Activated CD8-positive, alpha-beta memory T cell treated with anti-CD3 and anti-CD28 coated beads, Interleukin-2, amount 50 U/mL, for 24 hours (primary cell): ENCODE data around the gene FAM149A.

Experiments used
- DNase-seq: peaks from one replicate; pipeline ENCODE4 v3.0.0-alpha.2; 2020; ENCODE audit errors: extremely low read depth

The FAM149A gene

GRCh38 chr4:186104114-186104889, at the start of gene FAM149A:
Gene FAM149A, plus strand, starts transcription at chr4:186104704.
- DNase-seq = peak; percentile 7

- no peak for DNase-seq
Measured at GRCh38 chr4:186058253-186058979, 46.1 kb upstream of the FAM149A start.

- DNase-seq = no peak
Measured at GRCh38 chr4:186058980-186059316, 45.6 kb upstream of the FAM149A start.

GRCh38 chr4:186061921-186062320, 42.6 kb upstream of the FAM149A start:
- no peak for DNase-seq

- no peak for DNase-seq
Measured at GRCh38 chr4:186067757-186068385, 36.6 kb upstream of the FAM149A start.

- no peak for DNase-seq
Measured at GRCh38 chr4:186068581-186069348, 35.7 kb upstream of the FAM149A start, which contains the start of gene TLR3. Gene TLR3, plus strand, starts transcription at chr4:186069156. Its CDS starts 7,464 bp downstream, at chr4:186076620.

- no peak for DNase-seq
Measured at GRCh38 chr4:186069729-186070128, 34.8 kb upstream of the FAM149A start.

- DNase-seq = no peak
Measured at GRCh38 chr4:186072516-186072915, 32.0 kb upstream of the FAM149A start.

GRCh38 chr4:186074189-186074588, 30.3 kb upstream of the FAM149A start:
- DNase-seq = no peak

GRCh38 chr4:186078981-186079638, 25.4 kb upstream of the FAM149A start:
- no peak for DNase-seq

- no peak for DNase-seq
Measured at GRCh38 chr4:186079694-186080093, 24.8 kb upstream of the FAM149A start.

GRCh38 chr4:186081202-186081807, 23.2 kb upstream of the FAM149A start:
- no peak for DNase-seq

- no peak for DNase-seq
Measured at GRCh38 chr4:186082221-186082620, 22.3 kb upstream of the FAM149A start.

GRCh38 chr4:186088523-186088922, 16.0 kb upstream of the FAM149A start:
- DNase-seq = no peak

GRCh38 chr4:186092296-186092695, 12.2 kb upstream of the FAM149A start:
- DNase-seq = no peak

- no peak for DNase-seq
Measured at GRCh38 chr4:186095406-186095805, 9.1 kb upstream of the FAM149A start.

- DNase-seq = no peak
Measured at GRCh38 chr4:186096681-186097165, 7.8 kb upstream of the FAM149A start.

GRCh38 chr4:186097386-186097785, 7.1 kb upstream of the FAM149A start:
- no peak for DNase-seq

GRCh38 chr4:186102931-186103330, 1.6 kb upstream of the FAM149A start:
- no peak for DNase-seq

- no peak for DNase-seq
Measured at GRCh38 chr4:186104890-186105646, 564 bp downstream of the FAM149A start.
